H1 (cell line): ENCODE measurements around the gene COL6A3. TPM values are rescaled to one million over a fixed set of nuclear protein-coding genes. Genes with fewer than 3 reads are reported as not detected.

Experiments
- CTCF ChIA-PET: fragments of 300-600 bp; sonication (Branson Sonifier 250); formaldehyde crosslinking; loops from one replicate; lab custom pipeline; 2021; ENCODE audit not compliant: partially characterized antibody; lab: Charles Lee
- POLR2A ChIA-PET: fragments of 300-600 bp; sonication (Branson Sonifier 250); formaldehyde crosslinking; loops from one replicate; lab custom pipeline; 2021; ENCODE audit warnings: inconsistent platforms; ENCODE audit not compliant: partially characterized antibody; lab: Charles Lee
- DNase-seq, 2 experiments: peaks; one replicate each; pipeline versions ENCODE4 v3.0.0 to v3.0.0-alpha.2; 2010 to 2022; ENCODE audit warnings: low spot score in 2 of 2, low read depth in 1 of 2, mixed read lengths in 1 of 2
- FAIRE-seq: peaks from 2 replicates; lab custom pipeline; 2011; peaks lifted over from hg19 to GRCh38; lab: Jason Lieb, UNC
- H2AFZ ChIP-seq: 2 replicates; pipeline ENCODE4 v1.8.1; 2012; ENCODE audit warnings: low read length, inconsistent platforms
- H2AK5ac ChIP-seq: 2 replicates; pipeline ENCODE4 v1.6.1; 2013; ENCODE audit warnings: low read depth, low read length
- H2BK120ac ChIP-seq: replicated peaks from 2 replicates; pipeline ENCODE3; 2013; ENCODE audit warnings: low read depth, low read length, inconsistent platforms
- H2BK12ac ChIP-seq: 2 replicates; pipeline ENCODE4 v1.6.1; 2013; ENCODE audit warnings: low read depth, low read length
- H2BK15ac ChIP-seq: 2 replicates; pipeline ENCODE4 v1.6.1; 2013; ENCODE audit warnings: low read length
- H2BK20ac ChIP-seq: 2 replicates; pipeline ENCODE4 v1.6.1; 2013; ENCODE audit warnings: low read length
- H2BK5ac ChIP-seq: 2 replicates; pipeline ENCODE4 v1.6.1; 2013; ENCODE audit warnings: low read depth, low read length
- H3K14ac ChIP-seq: 2 replicates; pipeline ENCODE4 v1.6.1; 2013; ENCODE audit warnings: inconsistent platforms; ENCODE audit not compliant: insufficient read length
- H3K18ac ChIP-seq: 2 replicates; pipeline ENCODE4 v1.6.1; 2013; ENCODE audit warnings: low read length; ENCODE audit errors: extremely low read depth
- H3K23ac ChIP-seq: 2 replicates; pipeline ENCODE4 v1.6.1; 2013; ENCODE audit warnings: inconsistent platforms; ENCODE audit not compliant: insufficient read length
- H3K23me2 ChIP-seq: 2 replicates; pipeline ENCODE4 v1.6.1; 2013; ENCODE audit warnings: low read depth, low read length
- H3K27ac ChIP-seq: 2 replicates; pipeline ENCODE4 v1.6.1; 2011; ENCODE audit warnings: low read depth, low read length, inconsistent platforms
- H3K27me3 ChIP-seq, 4 experiments: replicated peaks in 1 of 4; 1 replicate in 1 of 4; 2 replicates in 3 of 4; pipeline versions ENCODE4 v1.6.1 to v1.8.1; 2011 to 2013; ENCODE audit warnings: low read length in 3 of 4, mild to moderate bottlenecking in 3 of 4, inconsistent platforms in 2 of 4, mixed read lengths in 2 of 4, moderate library complexity in 1 of 4; ENCODE audit not compliant: control insufficient read depth in 3 of 4, insufficient read depth in 3 of 4; ENCODE audit errors: extremely low read depth in 1 of 4
- H3K36me3 ChIP-seq, 4 experiments: 2 replicates each; pipeline versions ENCODE4 v1.6.1 to v1.8.1; 2011 to 2013; ENCODE audit warnings: mild to moderate bottlenecking in 4 of 4, low read length in 3 of 4, moderate library complexity in 2 of 4, control low read depth in 1 of 4, inconsistent platforms in 1 of 4; ENCODE audit not compliant: insufficient read depth in 4 of 4, control insufficient read depth in 2 of 4
- H3K4ac ChIP-seq: replicated peaks from 2 replicates; pipeline ENCODE3; 2013; ENCODE audit warnings: low read length, low read depth, mixed read lengths, inconsistent platforms; ENCODE audit not compliant: insufficient read length
- H3K4me1 ChIP-seq, 4 experiments: replicated peaks in 1 of 4; 1 replicate in 1 of 4; 2 replicates in 3 of 4; pipeline versions ENCODE4 v1.6.1 to v1.8.1; 2011 to 2013; ENCODE audit warnings: low read length in 3 of 4, inconsistent platforms in 2 of 4, mixed read lengths in 1 of 4; ENCODE audit not compliant: insufficient read depth in 4 of 4, control insufficient read depth in 3 of 4
- H3K4me2 ChIP-seq, 2 experiments: 2 replicates each; pipeline versions ENCODE4 v1.6.1 to v1.8.1; 2011 to 2013; ENCODE audit warnings: low read depth in 2 of 2, low read length in 2 of 2, control low read depth in 1 of 2, inconsistent platforms in 1 of 2, mild to moderate bottlenecking in 1 of 2; ENCODE audit not compliant: insufficient read depth in 1 of 2
- H3K4me3 ChIP-seq, 4 experiments: fragments of 200-600, 300-600 bp in 1 of 4; sonication (generic), shearing (Covaris generic), sonication (Bioruptor Twin) in 1 of 4; 2 replicates each; pipeline versions ENCODE4 v1.5.1 to v1.8.1; 2011 to 2016; ENCODE audit warnings: low read length in 4 of 4, low read depth in 3 of 4, control low read depth in 2 of 4, inconsistent platforms in 2 of 4, mild to moderate bottlenecking in 2 of 4, mixed read lengths in 1 of 4, moderate library complexity in 1 of 4; ENCODE audit not compliant: insufficient read depth in 2 of 4; ENCODE audit errors: extremely low read depth in 1 of 4
- H3K56ac ChIP-seq: replicated peaks from 2 replicates; pipeline ENCODE3; 2013; ENCODE audit warnings: low read depth, mild to moderate bottlenecking, mixed read lengths, low read length, inconsistent platforms; ENCODE audit not compliant: insufficient read length
- H3K79me1 ChIP-seq: 2 replicates; pipeline ENCODE4 v1.6.1; 2013; ENCODE audit warnings: low read depth, low read length, control low read depth
- H3K79me2 ChIP-seq, 2 experiments: 2 replicates each; pipeline versions ENCODE4 v1.6.1 to v1.8.1; 2012 to 2013; ENCODE audit warnings: low read length in 2 of 2, mild to moderate bottlenecking in 2 of 2, inconsistent platforms in 1 of 2; ENCODE audit not compliant: insufficient read depth in 2 of 2, control insufficient read depth in 1 of 2
- H3K9ac ChIP-seq, 4 experiments: replicated peaks in 1 of 4; 1 replicate in 1 of 4; 2 replicates in 3 of 4; pipeline versions ENCODE4 v1.6.1 to v1.8.1; 2011 to 2013; ENCODE audit warnings: low read depth in 3 of 4, low read length in 3 of 4, control low read depth in 2 of 4, mild to moderate bottlenecking in 2 of 4, moderate library complexity in 2 of 4, inconsistent platforms in 1 of 4; ENCODE audit errors: extremely low read depth in 1 of 4
- H3K9me3 ChIP-seq, 2 experiments: 2 replicates each; pipeline versions ENCODE4 v1.6.1 to v1.8.1; 2012 to 2013; ENCODE audit warnings: mild to moderate bottlenecking in 2 of 2, moderate library complexity in 2 of 2, control low read depth in 1 of 2, inconsistent platforms in 1 of 2, low read depth in 1 of 2, low read length in 1 of 2, mixed read lengths in 1 of 2; ENCODE audit not compliant: insufficient read depth in 2 of 2
- H4K20me1 ChIP-seq, 2 experiments: replicated peaks in 1 of 2; 2 replicates each; pipeline versions ENCODE3 to v1.8.1; 2011 to 2013; ENCODE audit warnings: inconsistent platforms in 2 of 2, low read length in 2 of 2, mild to moderate bottlenecking in 1 of 2; ENCODE audit not compliant: insufficient read depth in 2 of 2, control insufficient read depth in 1 of 2
- H4K5ac ChIP-seq: 2 replicates; pipeline ENCODE4 v1.6.1; 2013; ENCODE audit warnings: low read length, low read depth, mixed read lengths, inconsistent platforms; ENCODE audit not compliant: insufficient read length
- H4K8ac ChIP-seq: 2 replicates; pipeline ENCODE4 v1.8.0; 2013; ENCODE audit warnings: mild to moderate bottlenecking, moderate library complexity, low read length, inconsistent platforms; ENCODE audit not compliant: insufficient read depth; ENCODE audit errors: extremely low read depth
- H4K91ac ChIP-seq: replicated peaks from 2 replicates; pipeline ENCODE3; 2013; ENCODE audit warnings: low read length, mixed read lengths, inconsistent platforms; ENCODE audit not compliant: insufficient read length
- CHD2 ChIP-seq: IDR thresholded peaks from 2 replicates; pipeline ENCODE4 v1.6.1; 2012; ENCODE audit warnings: low read length, improper control_type of control experiment
- CTBP2 ChIP-seq: IDR thresholded peaks from 2 replicates; pipeline ENCODE4 v1.7.0; 2011; ENCODE audit warnings: borderline replicate concordance, mild to moderate bottlenecking, moderate library complexity, mixed read lengths, low read length; ENCODE audit not compliant: insufficient read depth, insufficient read length
- RNF2 ChIP-seq: fragments of 200-900, 300-1000 bp; sonication (generic); IDR thresholded peaks from 2 replicates; pipeline ENCODE4 v1.7.1; 2016; ENCODE audit warnings: borderline replicate concordance, low read depth, mild to moderate bottlenecking, antibody characterized with exemption, low read length; ENCODE audit not compliant: poor library complexity, severe bottlenecking; ENCODE audit errors: missing control alignments
- SP2 ChIP-seq: IDR thresholded peaks from 2 replicates; pipeline ENCODE4 v1.6.1; 2012; ENCODE audit warnings: mild to moderate bottlenecking, low read length, inconsistent platforms
- SP4 ChIP-seq: IDR thresholded peaks from 2 replicates; pipeline ENCODE4 v1.6.1; 2012; ENCODE audit warnings: low read length, inconsistent platforms
- SUZ12 ChIP-seq: fragments of 200-600 bp; sonication (generic); IDR thresholded peaks from 2 replicates; pipeline ENCODE4 v1.6.1; 2012; ENCODE audit warnings: mild to moderate bottlenecking, inconsistent platforms, low read length, moderate library complexity, mixed read lengths
- YY1 ChIP-seq: IDR thresholded peaks from 2 replicates; pipeline ENCODE4 v1.6.1; 2011; ENCODE audit warnings: low read depth, mild to moderate bottlenecking, low read length
- WGBS, 2 experiments: shearing (Covaris generic) in 1 of 2; methylation state at CpG; one replicate each; pipeline versions ENCODE4 v1.1.6 to v1.1.7; 2013 to 2015; ENCODE audit warnings: low lambda C conversion rate in 2 of 2, mixed read lengths in 2 of 2, inconsistent platforms in 1 of 2, low coverage in 1 of 2, missing lambda C conversion rate in 1 of 2; ENCODE audit not compliant: insufficient replicate concordance in 2 of 2, insufficient coverage in 1 of 2, insufficient read length in 1 of 2; ENCODE audit errors: extremely low coverage in 1 of 2, missing lambda C conversion rate in 1 of 2; 5-methylcytosine and 5-hydroxymethylcytosine counted together
- polyA plus RNA-seq, 7 experiments: library from polyadenylated mRNA; depleted of rRNA in 3 of 7; stranded (reverse) in 5 of 7; unstranded in 2 of 7; fragments of >200 nt in 5 of 7; fragments of 200-250 nt in 2 of 7; gene quantifications; 1 replicate in 5 of 7; 2 replicates in 1 of 7; 4 replicates in 1 of 7; pipeline versions ENCODE4 v1.2.1 to v1.2.3, GENCODE V29; 2011 to 2013; ENCODE audit warnings: missing spikeins in 2 of 7, mixed read lengths in 2 of 7
- total RNA-seq: library from RNA; stranded (reverse); fragmentation: NEBNext Ultra II Directional; extraction: Animal tissue kit (Norgen Biotek cat#: 25700); gene quantifications from 2 replicates; pipeline ENCODE4 v1.2.1, GENCODE V29; 2021

The COL6A3 gene
- total and polyA plus RNA-seq, 2 of the 8 experiments (the other 6 are each of a cell fraction or from before 2014, with no cell fraction given), result 1.2 to 3.4 TPM

DNA sequence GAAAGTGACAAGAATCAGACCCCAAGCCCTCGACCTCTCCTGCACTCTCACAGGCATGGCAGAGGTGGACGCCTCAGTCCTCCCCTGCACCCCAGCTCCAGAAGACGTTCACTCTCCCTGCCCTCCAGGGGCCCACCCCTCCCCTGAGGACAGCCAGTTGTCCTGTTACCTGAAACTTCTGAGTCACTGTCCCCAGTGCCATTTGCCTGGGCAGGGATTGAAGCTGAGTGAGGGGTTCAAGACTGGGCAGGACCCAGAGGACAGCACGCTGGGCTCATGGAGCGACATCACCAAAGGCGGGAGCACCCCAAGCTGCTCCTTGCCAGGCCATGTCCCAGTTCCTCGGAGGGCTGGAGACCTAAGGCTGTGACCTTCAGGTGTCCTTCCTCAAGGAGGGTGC, 34.2 kb upstream of the COL6A3 start:
- H3K79me1 ChIP-seq, result no peaks in the 10 kb centered on the region
- H3K4me3 ChIP-seq, result no peak overlapping the region
- no peak overlapping the region for H2BK20ac ChIP-seq
- no peaks in the 10 kb centered on the region for H3K36me3 ChIP-seq
- H3K4me2 ChIP-seq, result no peak overlapping the region
- no peak overlapping the region for H4K8ac ChIP-seq
- 87% methylated on average over 7 of the region's 7 CpGs; no CpG with 5 or more reads in 1 of the 2 experiments for WGBS, 2 experiments
- ChIA-PET CTCF (interaction anchor here (1.1 to 6.3 kb wide), 3 partner anchors 23 to 85 kb away, joined by 3 to 36 read pairs (median 6); no protein-coding TSS in a partner anchor), POLR2A (no interaction called here)
- H3K18ac ChIP-seq, result no peak overlapping the region
- H3K14ac ChIP-seq, result no peak overlapping the region
- no peak overlapping the region for H2BK12ac ChIP-seq
- H4K20me1 ChIP-seq, result no peaks in the 10 kb centered on the region
- no peak overlapping the region for H3K27ac ChIP-seq
- H3K4me1 ChIP-seq, result peaks cover 0 to 6% (median 4%) of the 10 kb centered on the region in 4 experiments; a peak in 4 of 7 replicates
- no peak overlapping the region for H4K91ac ChIP-seq
- H3K23ac ChIP-seq, result no peak overlapping the region
- H2BK5ac ChIP-seq, result no peak overlapping the region
- DNase-seq, result no peak
- no peak for TF ChIP-seq CHD2
- TF ChIP-seq YY1, result no peak
- no peak for TF ChIP-seq SP4
- no peak for TF ChIP-seq CTBP2
- no peak for TF ChIP-seq RNF2
- no peak for TF ChIP-seq SUZ12
- no peak for TF ChIP-seq SP2
- TF ChIP-seq, all 59 proteins: peak for 0
- Histone ChIP-seq H2AK5ac (no peak overlapping the region), H2BK120ac (no peak overlapping the region), H3K9me3 (no peaks in the 10 kb centered on the region), H2BK15ac (no peak overlapping the region), H3K4ac (no peak overlapping the region), H3K27me3 (0 out of 7 replicates have a peak, but pooled peaks cover 0 to 2% (median 0%) of the 10 kb centered on the region in 4 experiments), H4K5ac (no peak overlapping the region), H3K9ac (no peak overlapping the region), H2AFZ (no peak overlapping the region), H3K79me2 (no peaks in the 10 kb centered on the region), H3K56ac (no peak overlapping the region), H3K23me2 (no peaks in the 10 kb centered on the region)
- no peak for FAIRE-seq
